IMR-90 (cell line): Measurements from ENCODE around the gene MYL10. TPM values are rescaled to one million over a fixed set of nuclear protein-coding genes. Genes with fewer than 3 reads are reported as not detected.

ENCODE experiments used
- ATAC-seq: fragments of 200-7000 bp; cut with Tn5 transposase; 2 replicates; pipeline ENCODE4 v1.9.1; 2020; ENCODE audit warnings: low read depth, mild to moderate bottlenecking, moderate library complexity
- BruUV-seq: library from RNA; stranded (reverse); fragments of 400-500 nt; replicated peaks from 2 replicates; lab custom pipeline; 2021; lab: Mats Ljungman, UMichigan
- CTCF ChIA-PET: fragments of 300-600 bp; formaldehyde crosslinking; extraction: SDS; loops from one replicate; lab custom pipeline; 2021; ENCODE audit warnings: antibody characterized with exemption; lab: Yijun Ruan, JAX
- POLR2A ChIA-PET: fragments of 300-600 bp; sonication (Branson Sonifier 250); formaldehyde crosslinking; loops from one replicate; lab custom pipeline; 2022; ENCODE audit warnings: antibody characterized with exemption; ENCODE audit not compliant: unreplicated experiment; lab: Charles Lee
- DNase-seq: peaks from one replicate; pipeline ENCODE4 v3.0.0; 2013
- H2AFZ ChIP-seq: replicated peaks from 2 replicates; pipeline ENCODE3; 2013; ENCODE audit warnings: low read length, mild to moderate bottlenecking; ENCODE audit not compliant: poor library complexity
- H2AK5ac ChIP-seq: 2 replicates; pipeline ENCODE4 v1.6.1; 2013; ENCODE audit warnings: low read depth, low read length, inconsistent platforms
- H2AK9ac ChIP-seq: replicated peaks from 2 replicates; pipeline ENCODE3; 2013; ENCODE audit warnings: mild to moderate bottlenecking, low read depth, low read length, moderate library complexity; ENCODE audit not compliant: poor library complexity
- H2BK120ac ChIP-seq: 2 replicates; pipeline ENCODE4 v1.6.1; 2013; ENCODE audit warnings: low read depth, low read length, inconsistent platforms
- H2BK15ac ChIP-seq: 3 replicates; pipeline ENCODE4 v1.6.1; 2013; ENCODE audit warnings: low read depth, low read length, inconsistent platforms
- H2BK20ac ChIP-seq: 2 replicates; pipeline ENCODE4 v1.6.1; 2013; ENCODE audit warnings: low read depth, mild to moderate bottlenecking, inconsistent platforms, low read length, moderate library complexity
- H2BK5ac ChIP-seq: 2 replicates; pipeline ENCODE4 v1.6.1; 2013; ENCODE audit warnings: mild to moderate bottlenecking, low read depth, low read length, inconsistent platforms; ENCODE audit not compliant: poor library complexity, severe bottlenecking
- H3K14ac ChIP-seq: replicated peaks from 2 replicates; pipeline ENCODE4 v1.6.1; 2013; ENCODE audit warnings: low read depth, low read length, inconsistent platforms
- H3K18ac ChIP-seq: 2 replicates; pipeline ENCODE4 v1.6.1; 2013; ENCODE audit warnings: low read depth, low read length, control low read depth
- H3K23ac ChIP-seq: 2 replicates; pipeline ENCODE4 v1.6.1; 2013; ENCODE audit warnings: low read depth, low read length, inconsistent platforms
- H3K27ac ChIP-seq: 2 replicates; pipeline ENCODE4 v1.5.1; 2013; ENCODE audit warnings: mild to moderate bottlenecking, control low read depth, low read length; ENCODE audit not compliant: insufficient read depth
- H3K27me3 ChIP-seq: 2 replicates; pipeline ENCODE4 v1.6.1; 2013; ENCODE audit warnings: low read length; ENCODE audit not compliant: control insufficient read depth, insufficient read depth
- H3K36me3 ChIP-seq: 2 replicates; pipeline ENCODE4 v1.6.1; 2013; ENCODE audit warnings: low read length, mixed read lengths; ENCODE audit not compliant: control insufficient read depth, insufficient read depth
- H3K4ac ChIP-seq: 2 replicates; pipeline ENCODE4 v1.6.1; 2013; ENCODE audit warnings: low read depth, low read length, inconsistent platforms
- H3K4me1 ChIP-seq: 2 replicates; pipeline ENCODE4 v1.6.1; 2013; ENCODE audit warnings: low read length, mixed read lengths; ENCODE audit not compliant: control insufficient read depth, insufficient read depth
- H3K4me2 ChIP-seq: 2 replicates; pipeline ENCODE4 v1.6.1; 2013; ENCODE audit warnings: low read depth, mild to moderate bottlenecking, control low read depth, low read length, moderate library complexity
- H3K4me3 ChIP-seq: 2 replicates; pipeline ENCODE4 v1.5.1; 2013; ENCODE audit warnings: low read depth, mild to moderate bottlenecking, control low read depth, low read length, moderate library complexity; ENCODE audit not compliant: insufficient read depth
- H3K56ac ChIP-seq: 2 replicates; pipeline ENCODE4 v1.6.1; 2013; ENCODE audit warnings: low read length, inconsistent platforms; ENCODE audit not compliant: insufficient read depth; ENCODE audit errors: extremely low read depth
- H3K79me1 ChIP-seq, 2 experiments: 2 replicates each; pipeline ENCODE4 v1.6.1; 2013; ENCODE audit warnings: low read length in 2 of 2, inconsistent platforms in 1 of 2, low read depth in 1 of 2
- H3K9ac ChIP-seq: 2 replicates; pipeline ENCODE4 v1.6.1; 2013; ENCODE audit warnings: low read depth, low read length, control low read depth
- H3K9me1 ChIP-seq: 2 replicates; pipeline ENCODE4 v1.6.1; 2013; ENCODE audit warnings: low read length, inconsistent platforms; ENCODE audit not compliant: insufficient read depth
- H3K9me3 ChIP-seq: 2 replicates; pipeline ENCODE4 v1.6.1; 2013; ENCODE audit warnings: low read length; ENCODE audit not compliant: control insufficient read depth, insufficient read depth
- H4K20me1 ChIP-seq: 2 replicates; pipeline ENCODE4 v1.6.1; 2013; ENCODE audit warnings: low read length, inconsistent platforms; ENCODE audit not compliant: insufficient read depth
- H4K5ac ChIP-seq: 2 replicates; pipeline ENCODE4 v1.6.1; 2013; ENCODE audit warnings: mild to moderate bottlenecking, low read depth, low read length, control low read depth
- H4K8ac ChIP-seq, 2 experiments: 2 replicates each; pipeline ENCODE4 v1.6.1; 2013; ENCODE audit warnings: low read depth in 2 of 2, low read length in 2 of 2, control low read depth in 1 of 2, inconsistent platforms in 1 of 2
- H4K91ac ChIP-seq: 2 replicates; pipeline ENCODE4 v1.6.1; 2013; ENCODE audit warnings: low read depth, low read length, inconsistent platforms; ENCODE audit not compliant: insufficient read depth
- BHLHE40 ChIP-seq: fragments of 150-350 bp; IDR thresholded peaks from 2 replicates; pipeline ENCODE4 v1.6.1; 2016; ENCODE audit warnings: mild to moderate bottlenecking, low read depth, low read length
- CHD1 ChIP-seq: IDR thresholded peaks from 2 replicates; pipeline ENCODE4 v1.6.1; 2012; ENCODE audit warnings: low read depth, low read length, improper control_type of control experiment
- MAFK ChIP-seq: IDR thresholded peaks from 2 replicates; pipeline ENCODE4 v1.6.1; 2012; ENCODE audit warnings: low read depth, low read length, improper control_type of control experiment
- MAZ ChIP-seq: IDR thresholded peaks from 2 replicates; pipeline ENCODE4 v1.6.1; 2012; ENCODE audit warnings: low read depth, mild to moderate bottlenecking, low read length, improper control_type of control experiment, moderate library complexity, borderline replicate concordance
- MXI1 ChIP-seq: IDR thresholded peaks from 2 replicates; pipeline ENCODE4 v1.6.1; 2012; ENCODE audit warnings: low read depth, mild to moderate bottlenecking, low read length, moderate library complexity, borderline replicate concordance
- NFE2L2 ChIP-seq: fragments of 150-350 bp; IDR thresholded peaks from 2 replicates; pipeline ENCODE4 v1.6.1; 2016; ENCODE audit warnings: low read depth, mild to moderate bottlenecking, low read length
- POLR2A ChIP-seq: IDR thresholded peaks from 2 replicates; pipeline ENCODE4 v1.6.1; 2012; ENCODE audit warnings: mild to moderate bottlenecking, low read depth, low read length
- RAD21 ChIP-seq: IDR thresholded peaks from 2 replicates; pipeline ENCODE4 v1.6.1; 2012; ENCODE audit warnings: low read length, improper control_type of control experiment
- RCOR1 ChIP-seq: IDR thresholded peaks from 2 replicates; pipeline ENCODE4 v1.6.1; 2012; ENCODE audit warnings: mild to moderate bottlenecking, low read length, improper control_type of control experiment; ENCODE audit not compliant: insufficient replicate concordance
- RFX5 ChIP-seq: IDR thresholded peaks from 2 replicates; pipeline ENCODE4 v1.8.0; 2012; ENCODE audit warnings: low read depth, mild to moderate bottlenecking, low read length, moderate library complexity
- SMC3 ChIP-seq: fragments of 150-350 bp; IDR thresholded peaks from 2 replicates; pipeline ENCODE4 v1.6.1; 2016; ENCODE audit warnings: low read depth, mild to moderate bottlenecking, antibody characterized with exemption, low read length, moderate library complexity
- WGBS, 2 experiments: methylation state at CpG; one replicate each; pipeline versions ENCODE4 v1.1.5 to v1.1.7; 2013; ENCODE audit warnings: missing lambda C conversion rate in 2 of 2; ENCODE audit not compliant: insufficient read length in 1 of 2; ENCODE audit errors: extremely low coverage in 2 of 2; 5-methylcytosine and 5-hydroxymethylcytosine counted together
- dilution Hi-C: fragments of 300-500 bp; cut with HindIII; formaldehyde crosslinking; loops from one replicate; pipeline ENCODE4 v1.14.3; 2018; ENCODE audit warnings: low sequenced_read_pairs; ENCODE audit not compliant: unreplicated experiment
- in situ Hi-C: fragments of 300-500 bp; cut with MboI; formaldehyde crosslinking; loops from 3 replicates; pipeline ENCODE4 v1.14.3; 2019; ENCODE audit warnings: low sequenced_read_pairs, inconsistent platforms, mixed read lengths
- intact Hi-C: fragments of 100-400 bp; cut with micrococcal nuclease; formaldehyde crosslinking; loops from 2 replicates; pipeline ENCODE4 v1.10.0; 2022
- polyA plus RNA-seq, 3 experiments: library from polyadenylated mRNA; depleted of rRNA; stranded (reverse); fragments of >200 nt; gene quantifications; 2 replicates each; pipeline ENCODE4 v1.2.3, GENCODE V29; 2012; ENCODE audit warnings: low replicate concordance in 1 of 3
- total RNA-seq: library from RNA; depleted of rRNA; stranded (reverse); fragments of >200 nt; gene quantifications from 2 replicates; pipeline ENCODE4 v1.2.3, GENCODE V29; 2012
- TF ChIP-seq, protein P1 (sequence below): conservative IDR thresholded peaks from 2 replicates; pipeline ENCODE4 v1.5.1; 2012; ENCODE audit warnings: mild to moderate bottlenecking, low read depth, low read length, improper control_type of control experiment
- TF ChIP-seq, protein P2 (sequence below): fragments of 150-350 bp; IDR thresholded peaks from 2 replicates; pipeline ENCODE4 v1.6.1; 2017; ENCODE audit warnings: mild to moderate bottlenecking, antibody characterized with exemption, low read length, low read depth
- TF ChIP-seq, protein P3 (sequence below): fragments of 150-350 bp; IDR thresholded peaks from 2 replicates; pipeline ENCODE4 v1.6.1; 2016; ENCODE audit warnings: low read depth, mild to moderate bottlenecking, low read length, moderate library complexity, borderline replicate concordance

MYL10 gene
- total and polyA plus RNA-seq, 2 of the 4 experiments (the other 2 are of a cell fraction): not detected

DNA sequence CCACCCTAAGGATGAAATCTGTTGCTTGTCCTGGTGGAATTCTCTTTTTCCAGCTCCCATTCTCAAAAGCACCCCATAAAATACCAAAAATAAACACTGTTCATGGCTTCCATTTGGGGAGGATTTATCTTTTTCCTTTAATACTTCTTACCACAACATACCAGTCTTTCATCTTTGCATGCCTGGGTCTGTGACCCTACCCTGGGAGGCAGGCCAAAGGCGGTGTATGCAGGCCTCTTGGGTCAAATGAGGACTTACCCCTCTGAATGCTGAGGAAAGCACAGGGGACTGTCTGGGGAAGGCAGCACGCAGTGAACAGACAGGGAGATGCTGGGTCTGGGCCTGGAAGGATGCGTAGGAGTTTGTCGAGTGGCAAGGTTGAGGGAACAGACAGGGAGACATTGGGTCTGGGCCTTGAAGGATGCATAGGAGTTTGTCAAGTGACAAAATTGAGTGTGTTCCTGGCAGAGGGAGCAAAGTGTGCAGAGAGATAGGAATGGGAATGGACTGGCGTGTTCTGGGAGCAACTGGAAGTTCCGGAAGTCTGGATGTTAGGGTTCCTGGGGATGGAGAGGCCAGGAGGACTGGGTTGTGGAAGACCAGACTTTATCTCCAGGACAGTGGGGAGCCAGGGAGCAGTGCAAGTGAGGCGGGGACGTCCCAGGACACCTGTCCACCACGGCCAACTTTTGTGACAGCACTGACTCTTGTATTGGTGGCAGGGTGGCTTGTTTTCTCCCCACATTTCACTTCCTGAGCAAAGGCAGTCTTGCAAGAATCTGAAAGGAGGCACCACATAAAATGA is 40.8 kb downstream of the MYL10 start:
- no peak overlapping the region for H2BK5ac ChIP-seq
- TF ChIP-seq RCOR1 (no peak), MXI1 (no peak), RFX5 (no peak), SMC3 (no peak), MAFK (no peak), NFE2L2 (no peak), CHD1 (no peak), RAD21 (no peak), POLR2A (no peak), MAZ (no peak), BHLHE40 (no peak)
- TF ChIP-seq, protein P1, sequence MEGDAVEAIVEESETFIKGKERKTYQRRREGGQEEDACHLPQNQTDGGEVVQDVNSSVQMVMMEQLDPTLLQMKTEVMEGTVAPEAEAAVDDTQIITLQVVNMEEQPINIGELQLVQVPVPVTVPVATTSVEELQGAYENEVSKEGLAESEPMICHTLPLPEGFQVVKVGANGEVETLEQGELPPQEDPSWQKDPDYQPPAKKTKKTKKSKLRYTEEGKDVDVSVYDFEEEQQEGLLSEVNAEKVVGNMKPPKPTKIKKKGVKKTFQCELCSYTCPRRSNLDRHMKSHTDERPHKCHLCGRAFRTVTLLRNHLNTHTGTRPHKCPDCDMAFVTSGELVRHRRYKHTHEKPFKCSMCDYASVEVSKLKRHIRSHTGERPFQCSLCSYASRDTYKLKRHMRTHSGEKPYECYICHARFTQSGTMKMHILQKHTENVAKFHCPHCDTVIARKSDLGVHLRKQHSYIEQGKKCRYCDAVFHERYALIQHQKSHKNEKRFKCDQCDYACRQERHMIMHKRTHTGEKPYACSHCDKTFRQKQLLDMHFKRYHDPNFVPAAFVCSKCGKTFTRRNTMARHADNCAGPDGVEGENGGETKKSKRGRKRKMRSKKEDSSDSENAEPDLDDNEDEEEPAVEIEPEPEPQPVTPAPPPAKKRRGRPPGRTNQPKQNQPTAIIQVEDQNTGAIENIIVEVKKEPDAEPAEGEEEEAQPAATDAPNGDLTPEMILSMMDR: no peak
- TF ChIP-seq, protein P2, sequence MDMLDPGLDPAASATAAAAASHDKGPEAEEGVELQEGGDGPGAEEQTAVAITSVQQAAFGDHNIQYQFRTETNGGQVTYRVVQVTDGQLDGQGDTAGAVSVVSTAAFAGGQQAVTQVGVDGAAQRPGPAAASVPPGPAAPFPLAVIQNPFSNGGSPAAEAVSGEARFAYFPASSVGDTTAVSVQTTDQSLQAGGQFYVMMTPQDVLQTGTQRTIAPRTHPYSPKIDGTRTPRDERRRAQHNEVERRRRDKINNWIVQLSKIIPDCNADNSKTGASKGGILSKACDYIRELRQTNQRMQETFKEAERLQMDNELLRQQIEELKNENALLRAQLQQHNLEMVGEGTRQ: no peak
- TF ChIP-seq, protein P3, sequence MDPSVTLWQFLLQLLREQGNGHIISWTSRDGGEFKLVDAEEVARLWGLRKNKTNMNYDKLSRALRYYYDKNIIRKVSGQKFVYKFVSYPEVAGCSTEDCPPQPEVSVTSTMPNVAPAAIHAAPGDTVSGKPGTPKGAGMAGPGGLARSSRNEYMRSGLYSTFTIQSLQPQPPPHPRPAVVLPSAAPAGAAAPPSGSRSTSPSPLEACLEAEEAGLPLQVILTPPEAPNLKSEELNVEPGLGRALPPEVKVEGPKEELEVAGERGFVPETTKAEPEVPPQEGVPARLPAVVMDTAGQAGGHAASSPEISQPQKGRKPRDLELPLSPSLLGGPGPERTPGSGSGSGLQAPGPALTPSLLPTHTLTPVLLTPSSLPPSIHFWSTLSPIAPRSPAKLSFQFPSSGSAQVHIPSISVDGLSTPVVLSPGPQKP: no peak
- H3K4me3 ChIP-seq: no peak overlapping the region
- 77% methylated on average over 6 of the region's 9 CpGs; no CpG with 5 or more reads in 1 of the 2 experiments for WGBS, 2 experiments
- ATAC-seq: peak; percentile 48
- no peak overlapping the region for H3K27ac ChIP-seq
- no peak for DNase-seq
- BruUV-seq: no TSS peak
- no peak overlapping the region for H2BK20ac ChIP-seq
- no peak overlapping the region for H2BK120ac ChIP-seq
- no peak overlapping the region for H4K91ac ChIP-seq
- H3K18ac ChIP-seq: no peak overlapping the region
- H3K4me2 ChIP-seq: no peak overlapping the region
- H3K9me1 ChIP-seq: no peaks in the 10 kb centered on the region
- no peak overlapping the region for H3K4ac ChIP-seq
- H3K14ac ChIP-seq: no peak overlapping the region
- H2AK9ac ChIP-seq: no peak overlapping the region
- no peak overlapping the region for H2BK15ac ChIP-seq
- H3K9ac ChIP-seq: no peak overlapping the region
- no peak overlapping the region for H2AFZ ChIP-seq
- H4K5ac ChIP-seq: no peak overlapping the region
- no peak overlapping the region for H3K56ac ChIP-seq
- H3K9me3 ChIP-seq: peaks cover 3% of the 10 kb centered on the region; the same call in 1 of the 2 replicates
- no peaks in the 10 kb centered on the region for H4K20me1 ChIP-seq
- POLR2A ChIA-PET: no interaction called here
- H3K27me3 ChIP-seq: peaks cover 15% of the 10 kb centered on the region
- no peaks in the 10 kb centered on the region for H3K79me1 ChIP-seq
- no peak overlapping the region for H4K8ac ChIP-seq
- no peak overlapping the region for H2AK5ac ChIP-seq
- H3K23ac ChIP-seq: no peak overlapping the region
- dilution Hi-C loops: no loop called here
- peaks cover 2% of the 10 kb centered on the region; the same call in 1 of the 2 replicates for H3K4me1 ChIP-seq
- CTCF ChIA-PET: no interaction called here
- in situ Hi-C loops: no loop called here
- H3K36me3 ChIP-seq: no peaks in the 10 kb centered on the region
- intact Hi-C loops: no loop called here
